ENCODE data around the gene PPIL6. TPM values are rescaled to one million over a fixed set of nuclear protein-coding genes. Genes with fewer than 3 reads are reported as not detected.

The PPIL6 gene
- total and polyA plus RNA-seq, 2 experiments from 2014 or later = 1.7 TPM

DNA sequence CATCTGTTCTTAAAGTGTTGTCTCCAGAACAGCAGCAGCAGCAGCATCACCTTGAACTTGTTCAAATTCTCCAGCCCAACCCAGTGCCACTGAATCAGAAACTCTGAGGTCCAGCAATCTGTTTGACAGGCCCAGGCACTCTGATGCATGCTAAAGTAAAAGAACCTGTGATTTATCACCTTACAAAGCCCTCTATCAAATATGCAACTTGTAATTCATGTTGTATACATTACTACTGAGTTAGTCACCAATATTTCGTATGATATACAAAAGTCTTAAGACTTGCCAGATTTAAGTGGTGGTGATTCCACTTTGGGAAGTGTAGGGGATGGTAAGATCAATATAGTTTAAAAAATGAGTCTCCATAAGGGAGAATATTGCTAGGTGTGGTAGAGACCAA is 52.2 kb downstream of the PPIL6 start:
- peaks cover 4% of the 10 kb centered on the region for H3K27me3 Mint-ChIP-seq (ENCODE audit: insufficient read depth, low read depth, poor library complexity)
- H3K4me1 Mint-ChIP-seq = peaks cover 10% of the 10 kb centered on the region
- Histone ChIP-seq H3K27ac (ENCODE audit: low read depth) (no peak overlapping the region), H3K4me3 (no peak overlapping the region), H3K27me3 (ENCODE audit: insufficient read depth) (no peaks in the 10 kb centered on the region), H3K36me3 (ENCODE audit: insufficient read depth) (no peaks in the 10 kb centered on the region), H3K4me2 (no peak overlapping the region), H4K20me1 (replicated peaks; ENCODE audit: insufficient read depth) (no peaks in the 10 kb centered on the region), H2AFZ (no peak overlapping the region), H3K9me2 (ENCODE audit: insufficient read depth) (no peaks in the 10 kb centered on the region), H3F3A (replicated peaks; ENCODE audit: low read depth) (no peaks in the 10 kb centered on the region), H3K79me2 (replicated peaks; ENCODE audit: insufficient read depth) (no peaks in the 10 kb centered on the region), H3K4me1 (ENCODE audit: insufficient read depth) (peaks cover 5% of the 10 kb centered on the region; the same call in 1 of the 2 replicates)
- H3K4me3 Mint-ChIP-seq = no peak overlapping the region
- no peak for TF ChIP-seq EZH2 (IDR thresholded peaks at IDR 0.05; ENCODE audit: low read depth, unreplicated experiment)
- TF ChIP-seq NANOG (IDR thresholded peaks at IDR 0.05; ENCODE audit: borderline replicate concordance) = no peak
- TF ChIP-seq ZNF331 (CRISPR knock-in tag; IDR thresholded peaks at IDR 0.05; ENCODE audit: low read depth) = no peak
- TF ChIP-seq ZNF114 (CRISPR knock-in tag; IDR thresholded peaks at IDR 0.05) = no peak
- TF ChIP-seq, protein P1, sequence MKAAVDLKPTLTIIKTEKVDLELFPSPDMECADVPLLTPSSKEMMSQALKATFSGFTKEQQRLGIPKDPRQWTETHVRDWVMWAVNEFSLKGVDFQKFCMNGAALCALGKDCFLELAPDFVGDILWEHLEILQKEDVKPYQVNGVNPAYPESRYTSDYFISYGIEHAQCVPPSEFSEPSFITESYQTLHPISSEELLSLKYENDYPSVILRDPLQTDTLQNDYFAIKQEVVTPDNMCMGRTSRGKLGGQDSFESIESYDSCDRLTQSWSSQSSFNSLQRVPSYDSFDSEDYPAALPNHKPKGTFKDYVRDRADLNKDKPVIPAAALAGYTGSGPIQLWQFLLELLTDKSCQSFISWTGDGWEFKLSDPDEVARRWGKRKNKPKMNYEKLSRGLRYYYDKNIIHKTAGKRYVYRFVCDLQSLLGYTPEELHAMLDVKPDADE (IDR thresholded peaks at IDR 0.05) = no peak
- ATAC-seq = no peak
- H3K27ac Mint-ChIP-seq = no peak overlapping the region
- H3K36me3 Mint-ChIP-seq (ENCODE audit: low read depth) = no peaks in the 10 kb centered on the region
- H3K9me3 Mint-ChIP-seq = no peaks in the 10 kb centered on the region
- no peak for DNase-seq (ENCODE audit: low spot score)

DNA sequence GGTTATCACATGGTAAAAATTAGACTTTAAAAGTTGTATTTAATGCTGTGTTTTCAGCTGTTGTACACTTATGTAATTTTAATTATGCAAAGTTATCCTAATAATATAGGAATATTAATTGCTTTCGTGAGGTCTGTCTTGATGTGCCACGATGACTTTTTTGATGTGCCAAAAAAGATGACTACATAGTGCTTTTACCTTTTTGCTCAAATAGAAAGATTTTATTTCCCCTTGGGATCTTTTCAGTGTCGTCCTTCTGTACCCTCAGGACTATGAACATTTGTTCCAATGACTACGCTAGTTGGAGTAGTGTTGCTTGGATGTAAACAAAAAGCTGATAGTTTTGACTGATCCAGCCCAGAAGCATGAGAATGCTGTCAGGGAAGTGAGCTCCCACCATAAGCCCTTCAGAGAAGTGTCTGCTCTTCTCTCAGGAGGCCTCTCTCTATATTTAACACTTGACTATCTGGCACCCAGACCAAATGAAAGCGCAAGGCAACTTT is 56.9 kb downstream of the PPIL6 start:
- H3K4me1 ChIP-seq (ENCODE audit: insufficient read depth) = peaks cover 18% of the 10 kb centered on the region
- no peaks in the 10 kb centered on the region for H3K9me2 ChIP-seq (ENCODE audit: insufficient read depth)
- peak overlapping the region; percentile 88; the same call in 1 of the 2 replicates for H3K27ac ChIP-seq (ENCODE audit: low read depth)
- peak overlapping the region; percentile 82 for H3K4me2 ChIP-seq
- H3K4me3 ChIP-seq = peak overlapping the region; percentile 78
- peaks cover 29% of the 10 kb centered on the region for H3K4me1 Mint-ChIP-seq
- H3K79me2 ChIP-seq (replicated peaks; ENCODE audit: insufficient read depth) = peaks cover 33% of the 10 kb centered on the region
- no peak overlapping the region for H2AFZ ChIP-seq
- TF ChIP-seq, protein P2, sequence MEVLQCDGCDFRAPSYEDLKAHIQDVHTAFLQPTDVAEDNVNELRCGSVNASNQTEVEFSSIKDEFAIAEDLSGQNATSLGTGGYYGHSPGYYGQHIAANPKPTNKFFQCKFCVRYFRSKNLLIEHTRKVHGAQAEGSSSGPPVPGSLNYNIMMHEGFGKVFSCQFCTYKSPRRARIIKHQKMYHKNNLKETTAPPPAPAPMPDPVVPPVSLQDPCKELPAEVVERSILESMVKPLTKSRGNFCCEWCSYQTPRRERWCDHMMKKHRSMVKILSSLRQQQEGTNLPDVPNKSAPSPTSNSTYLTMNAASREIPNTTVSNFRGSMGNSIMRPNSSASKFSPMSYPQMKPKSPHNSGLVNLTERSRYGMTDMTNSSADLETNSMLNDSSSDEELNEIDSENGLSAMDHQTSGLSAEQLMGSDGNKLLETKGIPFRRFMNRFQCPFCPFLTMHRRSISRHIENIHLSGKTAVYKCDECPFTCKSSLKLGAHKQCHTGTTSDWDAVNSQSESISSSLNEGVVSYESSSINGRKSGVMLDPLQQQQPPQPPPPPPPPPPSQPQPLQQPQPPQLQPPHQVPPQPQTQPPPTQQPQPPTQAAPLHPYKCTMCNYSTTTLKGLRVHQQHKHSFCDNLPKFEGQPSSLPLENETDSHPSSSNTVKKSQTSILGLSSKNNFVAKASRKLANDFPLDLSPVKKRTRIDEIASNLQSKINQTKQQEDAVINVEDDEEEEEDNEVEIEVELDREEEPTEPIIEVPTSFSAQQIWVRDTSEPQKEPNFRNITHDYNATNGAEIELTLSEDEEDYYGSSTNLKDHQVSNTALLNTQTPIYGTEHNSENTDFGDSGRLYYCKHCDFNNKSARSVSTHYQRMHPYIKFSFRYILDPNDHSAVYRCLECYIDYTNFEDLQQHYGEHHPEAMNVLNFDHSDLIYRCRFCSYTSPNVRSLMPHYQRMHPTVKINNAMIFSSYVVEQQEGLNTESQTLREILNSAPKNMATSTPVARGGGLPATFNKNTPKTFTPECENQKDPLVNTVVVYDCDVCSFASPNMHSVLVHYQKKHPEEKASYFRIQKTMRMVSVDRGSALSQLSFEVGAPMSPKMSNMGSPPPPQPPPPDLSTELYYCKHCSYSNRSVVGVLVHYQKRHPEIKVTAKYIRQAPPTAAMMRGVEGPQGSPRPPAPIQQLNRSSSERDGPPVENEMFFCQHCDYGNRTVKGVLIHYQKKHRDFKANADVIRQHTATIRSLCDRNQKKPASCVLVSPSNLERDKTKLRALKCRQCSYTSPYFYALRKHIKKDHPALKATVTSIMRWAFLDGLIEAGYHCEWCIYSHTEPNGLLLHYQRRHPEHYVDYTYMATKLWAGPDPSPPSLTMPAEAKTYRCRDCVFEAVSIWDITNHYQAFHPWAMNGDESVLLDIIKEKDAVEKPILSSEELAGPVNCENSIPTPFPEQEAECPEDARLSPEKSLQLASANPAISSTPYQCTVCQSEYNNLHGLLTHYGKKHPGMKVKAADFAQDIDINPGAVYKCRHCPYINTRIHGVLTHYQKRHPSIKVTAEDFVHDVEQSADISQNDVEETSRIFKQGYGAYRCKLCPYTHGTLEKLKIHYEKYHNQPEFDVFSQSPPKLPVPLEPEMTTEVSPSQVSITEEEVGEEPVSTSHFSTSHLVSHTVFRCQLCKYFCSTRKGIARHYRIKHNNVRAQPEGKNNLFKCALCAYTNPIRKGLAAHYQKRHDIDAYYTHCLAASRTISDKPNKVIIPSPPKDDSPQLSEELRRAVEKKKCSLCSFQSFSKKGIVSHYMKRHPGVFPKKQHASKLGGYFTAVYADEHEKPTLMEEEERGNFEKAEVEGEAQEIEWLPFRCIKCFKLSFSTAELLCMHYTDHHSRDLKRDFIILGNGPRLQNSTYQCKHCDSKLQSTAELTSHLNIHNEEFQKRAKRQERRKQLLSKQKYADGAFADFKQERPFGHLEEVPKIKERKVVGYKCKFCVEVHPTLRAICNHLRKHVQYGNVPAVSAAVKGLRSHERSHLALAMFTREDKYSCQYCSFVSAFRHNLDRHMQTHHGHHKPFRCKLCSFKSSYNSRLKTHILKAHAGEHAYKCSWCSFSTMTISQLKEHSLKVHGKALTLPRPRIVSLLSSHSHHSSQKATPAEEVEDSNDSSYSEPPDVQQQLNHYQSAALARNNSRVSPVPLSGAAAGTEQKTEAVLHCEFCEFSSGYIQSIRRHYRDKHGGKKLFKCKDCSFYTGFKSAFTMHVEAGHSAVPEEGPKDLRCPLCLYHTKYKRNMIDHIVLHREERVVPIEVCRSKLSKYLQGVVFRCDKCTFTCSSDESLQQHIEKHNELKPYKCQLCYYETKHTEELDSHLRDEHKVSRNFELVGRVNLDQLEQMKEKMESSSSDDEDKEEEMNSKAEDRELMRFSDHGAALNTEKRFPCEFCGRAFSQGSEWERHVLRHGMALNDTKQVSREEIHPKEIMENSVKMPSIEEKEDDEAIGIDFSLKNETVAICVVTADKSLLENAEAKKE (CRISPR knock-in tag; IDR thresholded peaks at IDR 0.05) = no peak
- TF ChIP-seq JUNB (IDR thresholded peaks at IDR 0.05; ENCODE audit: unreplicated experiment) (no peak), POLR2AphosphoS5 (IDR thresholded peaks at IDR 0.05; ENCODE audit: low read depth) (no peak), STAT1 (IDR thresholded peaks at IDR 0.05; ENCODE audit: unreplicated experiment) (no peak), CREB1 (CRISPR knock-in tag; IDR thresholded peaks at IDR 0.05; ENCODE audit: low read depth) (no peak), NANOG (IDR thresholded peaks at IDR 0.05; ENCODE audit: borderline replicate concordance) (no peak)
- no peak for ATAC-seq
- H3K9me3 Mint-ChIP-seq = no peaks in the 10 kb centered on the region
- H3K27me3 ChIP-seq (ENCODE audit: insufficient read depth) = no peaks in the 10 kb centered on the region
- peak overlapping the region; percentile 100 for H3K27ac Mint-ChIP-seq
- peak overlapping the region; percentile 89 for H3K4me3 Mint-ChIP-seq
- H3K27me3 Mint-ChIP-seq (ENCODE audit: insufficient read depth, low read depth, poor library complexity) = peaks cover 10% of the 10 kb centered on the region
- DNase-seq (ENCODE audit: low spot score) = no peak
- H3K36me3 ChIP-seq (ENCODE audit: insufficient read depth) = no peaks in the 10 kb centered on the region
- no peaks in the 10 kb centered on the region for H3F3A ChIP-seq (replicated peaks; ENCODE audit: low read depth)
- H3K36me3 Mint-ChIP-seq (ENCODE audit: low read depth) = peaks cover 4% of the 10 kb centered on the region; the same call in 2 of the 3 replicates
- peaks cover 24% of the 10 kb centered on the region for H4K20me1 ChIP-seq (replicated peaks; ENCODE audit: insufficient read depth)
